Endothelial cell of umbilical vein (primary cell): ENCODE measurements around the gene DOCK8. TPM values are rescaled to one million over a fixed set of nuclear protein-coding genes. Genes with fewer than 3 reads are reported as not detected.

Source experiments
- BruUV-seq: library from RNA; stranded (reverse); fragments of 400-500 nt; replicated peaks from 2 replicates; lab custom pipeline; 2021; lab: Mats Ljungman, UMichigan
- CTCF ChIA-PET: fragments of 300-600, 350-600 bp; sonication (Branson Sonifier 250); formaldehyde crosslinking; loops from one replicate; lab custom pipeline; 2021; ENCODE audit warnings: antibody characterized with exemption, inconsistent platforms; lab: Charles Lee
- POLR2A ChIA-PET: fragments of 300-600, 350-600 bp; sonication (Branson Sonifier 250); formaldehyde crosslinking; loops from one replicate; lab custom pipeline; 2021; ENCODE audit warnings: antibody characterized with exemption, inconsistent platforms; lab: Charles Lee
- DNase-seq: peaks from one replicate; pipeline ENCODE4 v3.0.0-alpha.2; 2011; ENCODE audit warnings: low read depth, low spot score
- FAIRE-seq: peaks from 2 replicates; lab custom pipeline; 2011; peaks lifted over from hg19 to GRCh38; lab: Jason Lieb, UNC
- H2AFZ ChIP-seq: 2 replicates; pipeline ENCODE4 v1.6.0; 2012; ENCODE audit warnings: low read depth, low read length, control low read depth, inconsistent platforms
- H3K27ac ChIP-seq: 2 replicates; pipeline ENCODE4 v1.5.1; 2011; ENCODE audit warnings: low read depth, mild to moderate bottlenecking, control low read depth, low read length, moderate library complexity; ENCODE audit not compliant: insufficient read depth
- H3K27me3 ChIP-seq, 2 experiments: 2 replicates each; pipeline versions ENCODE4 v1.6.0 to v1.6.1; 2011; ENCODE audit warnings: low read length in 2 of 2, mixed read lengths in 1 of 2; ENCODE audit not compliant: control insufficient read depth in 2 of 2, insufficient read depth in 2 of 2
- H3K36me3 ChIP-seq, 2 experiments: 2 replicates in 1 of 2; 3 replicates in 1 of 2; pipeline ENCODE4 v1.5.1; 2011; ENCODE audit warnings: low read length in 2 of 2, mild to moderate bottlenecking in 1 of 2, moderate library complexity in 1 of 2; ENCODE audit not compliant: control insufficient read depth in 2 of 2, insufficient read depth in 2 of 2; ENCODE audit errors: extremely low read depth in 1 of 2
- H3K4me1 ChIP-seq: 3 replicates; pipeline ENCODE4 v1.5.1; 2011; ENCODE audit warnings: mild to moderate bottlenecking, low read length; ENCODE audit not compliant: control insufficient read depth, insufficient read depth; ENCODE audit errors: extremely low read depth
- H3K4me2 ChIP-seq: 2 replicates; pipeline ENCODE4 v1.6.1; 2011; ENCODE audit warnings: low read length, control low read depth, mixed read lengths; ENCODE audit not compliant: insufficient read depth
- H3K4me3 ChIP-seq, 3 experiments: fragments of 200-600 bp in 1 of 3; sonication (generic), shearing (Covaris generic) in 1 of 3; replicated peaks in 1 of 3; 2 replicates each; pipeline ENCODE4 v1.5.1; 2011 to 2016; ENCODE audit warnings: control low read depth in 3 of 3, low read length in 3 of 3, mild to moderate bottlenecking in 2 of 3, inconsistent platforms in 1 of 3, low read depth in 1 of 3, moderate library complexity in 1 of 3; ENCODE audit not compliant: insufficient read depth in 1 of 3
- H3K79me2 ChIP-seq: 2 replicates; pipeline ENCODE4 v1.6.0; 2012; ENCODE audit warnings: low read length, inconsistent platforms; ENCODE audit not compliant: control insufficient read depth, insufficient read depth
- H3K9ac ChIP-seq: replicated peaks from 2 replicates; pipeline ENCODE3; 2011; ENCODE audit warnings: low read length, control low read depth; ENCODE audit not compliant: insufficient read depth; ENCODE audit errors: extremely low read depth
- H3K9me1 ChIP-seq: replicated peaks from 3 replicates; pipeline ENCODE4 v1.6.0; 2011; ENCODE audit warnings: mild to moderate bottlenecking, low read length; ENCODE audit not compliant: control insufficient read depth, insufficient read depth; ENCODE audit errors: extremely low read depth
- H3K9me3 ChIP-seq: replicated peaks from 2 replicates; pipeline ENCODE4 v1.5.1; 2012; ENCODE audit warnings: low read length, inconsistent platforms; ENCODE audit not compliant: control insufficient read depth, insufficient read depth
- H4K20me1 ChIP-seq: replicated peaks from 2 replicates; pipeline ENCODE3; 2011; ENCODE audit warnings: mild to moderate bottlenecking, low read length; ENCODE audit not compliant: control insufficient read depth, insufficient read depth; ENCODE audit errors: extremely low read depth
- CTCF ChIP-seq, 2 donors: IDR thresholded peaks; 1 replicate in 1 of 2; 2 replicates in 1 of 2; pipeline ENCODE4 v1.5.1; 2011; ENCODE audit warnings: low read length in 2 of 2, mild to moderate bottlenecking in 2 of 2, moderate library complexity in 2 of 2, control low read depth in 1 of 2, inconsistent platforms in 1 of 2, low read depth in 1 of 2; ENCODE audit not compliant: insufficient read depth in 1 of 2; ENCODE audit errors: extremely low read depth in 1 of 2
- EZH2 ChIP-seq: IDR thresholded peaks from 2 replicates; pipeline ENCODE4 v1.6.1; 2012; ENCODE audit warnings: borderline replicate concordance, low read depth, mild to moderate bottlenecking, moderate library complexity, low read length, inconsistent platforms; ENCODE audit not compliant: severe bottlenecking
- FOS ChIP-seq: IDR thresholded peaks from 2 replicates; pipeline ENCODE4 v1.6.1; 2011; ENCODE audit warnings: mild to moderate bottlenecking, low read length, moderate library complexity, borderline replicate concordance; ENCODE audit not compliant: insufficient read depth
- GATA2 ChIP-seq: IDR thresholded peaks from 2 replicates; pipeline ENCODE4 v1.7.0; 2011; ENCODE audit warnings: low read depth, mild to moderate bottlenecking, moderate library complexity, mixed read lengths, low read length; ENCODE audit not compliant: insufficient read length, insufficient read depth
- JUN ChIP-seq: IDR thresholded peaks from 2 replicates; pipeline ENCODE4 v1.6.1; 2011; ENCODE audit warnings: borderline replicate concordance, low read depth; ENCODE audit not compliant: insufficient read length, insufficient read depth
- MAX ChIP-seq: IDR thresholded peaks from 2 replicates; pipeline ENCODE4 v1.6.1; 2011; ENCODE audit not compliant: insufficient read depth, insufficient read length
- POLR2A ChIP-seq: IDR thresholded peaks from 2 replicates; pipeline ENCODE4 v1.6.1; 2012; ENCODE audit warnings: low read depth, mild to moderate bottlenecking, control low read depth, low read length
- POLR2AphosphoS5 ChIP-seq: IDR thresholded peaks from 2 replicates; pipeline ENCODE4 v1.6.1; 2012; ENCODE audit warnings: low read depth, mild to moderate bottlenecking, control low read depth, low read length, moderate library complexity; ENCODE audit not compliant: insufficient read depth
- dilution Hi-C: fragments of 300-500 bp; cut with MboI; formaldehyde crosslinking; loops from one replicate; pipeline ENCODE4 v1.15.0; 2019; ENCODE audit warnings: low sequenced_read_pairs; ENCODE audit not compliant: extremely low pct_ligation_motif_present
- intact Hi-C: fragments of 100-400 bp; cut with micrococcal nuclease; formaldehyde crosslinking; loops from one replicate; pipeline ENCODE4 v1.10.0; 2022
- polyA plus RNA-seq, 4 experiments: library from polyadenylated mRNA; depleted of rRNA in 3 of 4; stranded (reverse) in 3 of 4; unstranded in 1 of 4; fragments of >200 nt; gene quantifications; 2 replicates each; pipeline versions ENCODE4 v1.2.1 to v1.2.3, GENCODE V29; 2011 to 2012; ENCODE audit warnings: missing spikeins in 1 of 4
- total RNA-seq: library from RNA; stranded (reverse); gene quantifications from 2 replicates; pipeline ENCODE4 v1.2.3, GENCODE V29; 2021

DOCK8 gene
- total and polyA plus RNA-seq, 2 donors (not counting 3 experiments of a cell fraction or from before 2014, with no cell fraction given), result 0.54 to 1.3 TPM

DNA sequence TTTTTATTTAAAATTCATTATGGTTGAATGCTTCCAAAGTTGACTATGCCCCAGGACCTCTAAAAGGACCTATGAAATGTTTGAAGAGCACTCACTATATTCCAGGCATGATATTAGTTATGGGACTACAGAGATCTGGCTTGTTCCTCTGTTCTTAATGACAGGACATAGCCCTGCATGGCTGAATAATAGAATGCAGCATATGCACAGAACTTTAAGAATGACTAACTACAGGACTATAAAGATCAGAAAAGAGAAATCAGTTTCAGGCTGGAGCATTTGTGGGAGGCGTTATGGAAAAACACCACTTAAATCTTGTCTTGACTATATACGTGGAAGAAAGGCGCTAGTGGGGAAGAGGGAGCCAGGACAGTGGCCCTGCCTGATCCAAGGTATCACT, 239.2 kb downstream of the DOCK8 start:
- Histone ChIP-seq H3K27ac (no peak overlapping the region), H2AFZ (no peak overlapping the region), H3K9me1 (no peaks in the 10 kb centered on the region), H3K4me1 (no peaks in the 10 kb centered on the region), H3K9ac (no peak overlapping the region), H3K36me3 (no peaks in the 10 kb centered on the region), H3K27me3 (no peaks in the 10 kb centered on the region), H3K9me3 (no peaks in the 10 kb centered on the region), H3K4me2 (no peak overlapping the region), H3K79me2 (no peaks in the 10 kb centered on the region), H3K4me3 (no peak overlapping the region), H4K20me1 (no peaks in the 10 kb centered on the region)
- dilution Hi-C loops (no loop called here), intact Hi-C loops (no loop called here)
- CTCF ChIA-PET, result no interaction called here
- POLR2A ChIA-PET, result no interaction called here
- no TSS peak for BruUV-seq
- no peak for FAIRE-seq
- TF ChIP-seq POLR2A (no peak), CTCF (IDR thresholded peaks at IDR 0.05; ENCODE audit: extremely low read depth in 1 of 2, insufficient read depth in 1 of 2, low read depth in 1 of 2, low read length in 2 of 2) (no peak), FOS (no peak)
- DNase-seq, result no peak

DNA sequence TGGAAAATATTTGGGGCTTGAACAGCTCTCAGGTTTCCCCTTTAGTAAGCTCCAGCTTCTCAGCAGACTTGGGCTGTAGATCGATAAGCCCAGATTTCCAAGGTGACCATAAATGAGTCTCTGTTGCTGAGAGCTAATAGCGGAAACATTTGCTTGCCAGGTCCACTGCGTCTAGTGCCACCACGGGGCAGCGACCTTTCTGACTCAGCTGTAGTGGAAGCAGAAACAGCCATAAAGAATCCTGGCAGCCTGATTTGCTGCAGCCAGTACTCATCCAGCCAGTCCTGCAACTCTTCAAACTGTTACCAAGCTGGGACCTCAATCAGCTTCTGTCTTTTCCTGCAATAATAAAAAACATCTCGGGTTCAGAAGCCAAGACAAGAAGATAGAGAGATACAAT, 241.7 kb downstream of the DOCK8 start:
- DNase-seq (no peak), FAIRE-seq (no peak)
- TF ChIP-seq POLR2A, result no peak
- no peak for TF ChIP-seq GATA2
- no peak for TF ChIP-seq MAX
- TF ChIP-seq POLR2AphosphoS5, result no peak
- TF ChIP-seq JUN, result no peak
- TF ChIP-seq FOS, result no peak
- TF ChIP-seq EZH2, result no peak
- CTCF ChIA-PET, result interaction anchor here (0.8 to 1.1 kb wide), 2 partner anchors 10 to 39 kb away, joined by 3 read pairs; no protein-coding TSS in a partner anchor
- dilution Hi-C loops (no loop called here), intact Hi-C loops (no loop called here)
- Histone ChIP-seq H3K36me3 (no peaks in the 10 kb centered on the region), H3K4me3 (no peak overlapping the region), H3K9ac (no peak overlapping the region), H3K4me2 (no peak overlapping the region), H3K27me3 (no peaks in the 10 kb centered on the region), H3K9me1 (no peaks in the 10 kb centered on the region), H3K4me1 (no peaks in the 10 kb centered on the region), H4K20me1 (no peaks in the 10 kb centered on the region), H3K27ac (no peak overlapping the region), H3K79me2 (no peaks in the 10 kb centered on the region), H3K9me3 (no peaks in the 10 kb centered on the region), H2AFZ (no peak overlapping the region)
- no TSS peak for BruUV-seq
- POLR2A ChIA-PET, result no interaction called here
